LNCaP clone FGC (cell line): ENCODE data around the gene ZNF503.
"Not testable (repeated sequence)": the region's sequence is repeated elsewhere in the genome, so short reads cannot be mapped to it uniquely, and the experiment has no call there.

Experiments
- DNase-seq: peaks from one replicate; pipeline ENCODE4 v3.0.0-alpha.2; 2011; ENCODE audit warnings: low read depth
- H3K4me3 ChIP-seq: 2 replicates; pipeline ENCODE4 v1.5.1; 2011; ENCODE audit warnings: mild to moderate bottlenecking, low read depth, low read length, control low read depth
- TF ChIP-seq, protein P1 (sequence below): IDR thresholded peaks from 2 replicates; pipeline ENCODE4 v1.5.1; 2012; ENCODE audit warnings: mild to moderate bottlenecking; ENCODE audit not compliant: control insufficient read depth, insufficient read depth; ENCODE audit errors: extremely low read depth

Gene ZNF503

GRCh38 chr10:75377869-75378268 is 23.7 kb downstream of the ZNF503 start:
- no peak for DNase-seq
- no peak overlapping the region for H3K4me3 ChIP-seq
- TF ChIP-seq, protein P1, sequence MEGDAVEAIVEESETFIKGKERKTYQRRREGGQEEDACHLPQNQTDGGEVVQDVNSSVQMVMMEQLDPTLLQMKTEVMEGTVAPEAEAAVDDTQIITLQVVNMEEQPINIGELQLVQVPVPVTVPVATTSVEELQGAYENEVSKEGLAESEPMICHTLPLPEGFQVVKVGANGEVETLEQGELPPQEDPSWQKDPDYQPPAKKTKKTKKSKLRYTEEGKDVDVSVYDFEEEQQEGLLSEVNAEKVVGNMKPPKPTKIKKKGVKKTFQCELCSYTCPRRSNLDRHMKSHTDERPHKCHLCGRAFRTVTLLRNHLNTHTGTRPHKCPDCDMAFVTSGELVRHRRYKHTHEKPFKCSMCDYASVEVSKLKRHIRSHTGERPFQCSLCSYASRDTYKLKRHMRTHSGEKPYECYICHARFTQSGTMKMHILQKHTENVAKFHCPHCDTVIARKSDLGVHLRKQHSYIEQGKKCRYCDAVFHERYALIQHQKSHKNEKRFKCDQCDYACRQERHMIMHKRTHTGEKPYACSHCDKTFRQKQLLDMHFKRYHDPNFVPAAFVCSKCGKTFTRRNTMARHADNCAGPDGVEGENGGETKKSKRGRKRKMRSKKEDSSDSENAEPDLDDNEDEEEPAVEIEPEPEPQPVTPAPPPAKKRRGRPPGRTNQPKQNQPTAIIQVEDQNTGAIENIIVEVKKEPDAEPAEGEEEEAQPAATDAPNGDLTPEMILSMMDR: no peak

GRCh38 chr10:75375838-75376237 is 25.7 kb downstream of the ZNF503 start:
- TF ChIP-seq, protein P1: no peak
- H3K4me3 ChIP-seq: no peak overlapping the region
- DNase-seq: no peak

DNA sequence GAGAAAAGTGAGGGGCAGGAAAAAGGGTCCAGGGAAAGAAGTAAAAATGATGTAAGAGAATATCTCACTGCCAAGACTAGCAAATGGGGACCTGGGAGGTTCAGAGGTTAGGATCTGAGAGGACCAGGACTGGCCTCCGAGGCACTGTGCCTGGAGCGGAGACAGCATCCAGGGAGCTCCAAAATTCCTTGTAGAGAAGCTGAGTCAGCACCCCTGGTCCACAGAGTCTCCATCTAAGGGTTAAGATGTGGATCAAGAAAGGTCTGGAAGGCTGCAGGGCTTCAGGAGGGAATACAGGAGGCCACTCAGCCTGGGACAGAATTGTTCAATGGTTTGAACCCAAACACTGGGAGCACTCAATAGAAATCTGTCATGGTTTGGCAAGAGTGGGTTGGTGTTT is 30.6 kb downstream of the ZNF503 start:
- no peak overlapping the region for H3K4me3 ChIP-seq
- TF ChIP-seq, protein P1: no peak
- no peak for DNase-seq

GRCh38 chr10:75369838-75370237 is 31.7 kb downstream of the ZNF503 start:
- not testable (repeated sequence) for DNase-seq, H3K4me3 ChIP-seq

- DNase-seq: no peak
- TF ChIP-seq, protein P1: no peak
- H3K4me3 ChIP-seq: no peak overlapping the region
Observed at GRCh38 chr10:75367901-75368300, 33.7 kb downstream of the ZNF503 start.

DNA sequence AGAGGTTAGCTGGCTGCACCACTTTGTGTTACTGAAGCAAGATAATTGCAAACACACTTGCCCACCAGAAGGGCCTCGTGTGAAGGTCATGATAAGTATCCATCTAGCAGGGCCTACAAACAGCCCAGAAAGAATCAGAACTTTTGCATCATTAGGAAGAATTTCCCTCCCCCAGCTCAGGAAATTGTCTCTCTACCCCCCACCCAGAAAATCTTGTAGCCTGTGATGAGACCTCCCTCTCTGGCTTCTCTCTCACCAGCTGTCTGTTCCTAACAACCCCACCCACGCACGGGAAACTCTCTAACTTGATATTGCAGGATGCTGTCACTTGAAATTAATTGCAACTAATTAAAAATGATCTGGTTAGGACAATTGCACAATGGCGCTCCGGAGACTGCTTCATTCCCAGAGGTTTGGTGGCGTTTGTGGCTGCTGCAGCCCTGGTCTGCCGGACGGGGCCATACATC is 34.5 kb downstream of the ZNF503 start:
- TF ChIP-seq, protein P1: no peak
- no peak overlapping the region for H3K4me3 ChIP-seq
- no peak for DNase-seq

DNA sequence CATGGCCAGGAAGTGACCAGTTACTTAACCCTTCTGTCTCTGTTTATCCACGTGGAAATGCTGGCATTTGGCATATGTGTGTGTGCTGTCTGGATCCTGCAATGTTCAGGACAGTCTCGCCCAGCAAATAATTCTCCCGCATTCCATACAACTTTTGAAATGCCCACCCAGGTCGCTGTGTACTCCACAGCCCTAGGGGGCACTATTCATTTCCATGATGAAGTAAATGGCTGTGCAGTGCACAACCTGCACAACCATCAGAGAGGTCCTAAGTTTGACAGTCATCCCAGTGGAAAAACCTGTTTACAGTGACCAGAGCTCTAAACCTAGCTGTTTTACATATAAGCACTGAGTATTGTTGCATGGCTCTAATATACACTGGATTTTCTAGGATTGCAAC is 38.1 kb downstream of the ZNF503 start:
- no peak for DNase-seq
- TF ChIP-seq, protein P1: no peak
- no peak overlapping the region for H3K4me3 ChIP-seq

- not testable (repeated sequence) for DNase-seq, H3K4me3 ChIP-seq
Observed at GRCh38 chr10:75359876-75360275, 41.7 kb downstream of the ZNF503 start.
